Ovary (tissue), 3 donors: ENCODE results near the gene EIF2B4.

Source experiments
- EP300 ChIP-seq: sonication (generic); formaldehyde crosslinking; IDR thresholded peaks from one replicate; pipeline ENCODE4 v1.6.1; 2017; ENCODE audit warnings: antibody characterized with exemption
- TF ChIP-seq, protein P1 (sequence below), 3 donors: fragments of 450-650 bp in 2 of 3; fragments of 200-600 bp in 1 of 3; IDR thresholded peaks; one replicate each; pipeline versions ENCODE4 v1.5.1 to v1.8.0; 2016 to 2022; ENCODE audit warnings: antibody characterized with exemption in 3 of 3, mild to moderate bottlenecking in 1 of 3
- donor health status: DM: no; HTN: no; CAD: no.

DNA sequence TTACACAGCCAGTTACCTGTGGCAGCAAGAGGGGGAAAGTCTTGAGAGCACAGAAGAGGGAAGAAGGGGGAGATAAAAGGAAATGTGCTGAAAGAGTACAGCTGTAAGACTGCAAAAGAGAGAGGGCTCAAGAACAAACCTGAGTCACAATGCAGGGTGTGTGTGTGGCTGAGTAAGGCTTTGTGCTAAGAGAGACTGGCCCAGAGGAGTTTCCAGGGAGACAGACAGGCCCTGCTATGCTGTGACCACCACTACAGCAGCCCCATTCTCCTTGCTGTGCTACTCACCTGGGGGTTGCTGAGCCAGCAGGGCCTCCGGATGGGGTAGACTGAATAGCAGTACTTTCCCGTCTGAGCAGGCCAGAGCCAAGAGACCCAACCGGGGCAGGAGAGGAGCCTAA, 34.8 kb downstream of the EIF2B4 start:
- TF ChIP-seq, protein P1, sequence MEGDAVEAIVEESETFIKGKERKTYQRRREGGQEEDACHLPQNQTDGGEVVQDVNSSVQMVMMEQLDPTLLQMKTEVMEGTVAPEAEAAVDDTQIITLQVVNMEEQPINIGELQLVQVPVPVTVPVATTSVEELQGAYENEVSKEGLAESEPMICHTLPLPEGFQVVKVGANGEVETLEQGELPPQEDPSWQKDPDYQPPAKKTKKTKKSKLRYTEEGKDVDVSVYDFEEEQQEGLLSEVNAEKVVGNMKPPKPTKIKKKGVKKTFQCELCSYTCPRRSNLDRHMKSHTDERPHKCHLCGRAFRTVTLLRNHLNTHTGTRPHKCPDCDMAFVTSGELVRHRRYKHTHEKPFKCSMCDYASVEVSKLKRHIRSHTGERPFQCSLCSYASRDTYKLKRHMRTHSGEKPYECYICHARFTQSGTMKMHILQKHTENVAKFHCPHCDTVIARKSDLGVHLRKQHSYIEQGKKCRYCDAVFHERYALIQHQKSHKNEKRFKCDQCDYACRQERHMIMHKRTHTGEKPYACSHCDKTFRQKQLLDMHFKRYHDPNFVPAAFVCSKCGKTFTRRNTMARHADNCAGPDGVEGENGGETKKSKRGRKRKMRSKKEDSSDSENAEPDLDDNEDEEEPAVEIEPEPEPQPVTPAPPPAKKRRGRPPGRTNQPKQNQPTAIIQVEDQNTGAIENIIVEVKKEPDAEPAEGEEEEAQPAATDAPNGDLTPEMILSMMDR (IDR thresholded peaks at IDR 0.05) = no peak
- TF ChIP-seq EP300 = no peak
